Measurements from ENCODE around the gene UBE2H. TPM values are rescaled to one million over a fixed set of nuclear protein-coding genes. Genes with fewer than 3 reads are reported as not detected.

UBE2H gene
- total RNA-seq, 2 experiments from 2014 or later, result 52.1 to 52.5 TPM

DNA sequence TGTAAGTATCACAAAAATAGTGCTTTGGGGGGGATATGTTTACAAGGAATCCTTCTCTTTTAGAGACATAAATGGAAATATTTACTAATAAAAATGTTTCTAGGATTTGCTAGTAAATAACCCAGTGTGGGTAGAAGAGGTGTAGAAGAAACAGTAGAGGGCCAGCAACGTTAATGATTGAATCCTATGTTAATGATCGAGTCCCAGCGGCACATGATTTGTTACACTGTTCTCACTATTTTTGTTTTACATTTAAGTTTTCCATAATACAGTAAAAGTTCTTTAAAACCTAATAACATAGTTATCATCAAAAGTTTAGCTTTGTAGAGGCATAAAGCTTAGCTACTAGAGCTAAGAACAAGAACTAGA lies 66.0 kb downstream of the UBE2H start:
- no peaks in the 10 kb centered on the region for H3K9me3 ChIP-seq (ENCODE audit: control insufficient read depth in 1 of 2, insufficient read depth in 1 of 2, low read length in 2 of 2)
- Mint-ChIP-seq H3K27ac (no peak overlapping the region), H3K36me3 (ENCODE audit: low read depth) (peaks cover 52% of the 10 kb centered on the region), H3K9me3 (no peaks in the 10 kb centered on the region), H3K4me1 (ENCODE audit: low read depth) (peaks cover 34% of the 10 kb centered on the region), H3K4me3 (no peak overlapping the region), H3K27me3 (no peaks in the 10 kb centered on the region)
- no peak overlapping the region for H3K27ac ChIP-seq (ENCODE audit: low read depth in 1 of 2, low read length in 2 of 2)
- H3K27me3 ChIP-seq (ENCODE audit: control insufficient read depth in 1 of 2, insufficient read depth in 2 of 2, low read length in 2 of 2), result no peaks in the 10 kb centered on the region
- H3K4me3 ChIP-seq (ENCODE audit: low read length), result no peak overlapping the region
- ATAC-seq (ENCODE audit: poor library complexity) (no peak), DNase-seq (no peak)
- ChIA-PET POLR2A (interaction anchor here (0.9 kb wide), 1 partner anchor 9 kb away, joined by 3 read pairs; no protein-coding TSS in a partner anchor), CTCF (no interaction called here)
- TF ChIP-seq, protein P1, sequence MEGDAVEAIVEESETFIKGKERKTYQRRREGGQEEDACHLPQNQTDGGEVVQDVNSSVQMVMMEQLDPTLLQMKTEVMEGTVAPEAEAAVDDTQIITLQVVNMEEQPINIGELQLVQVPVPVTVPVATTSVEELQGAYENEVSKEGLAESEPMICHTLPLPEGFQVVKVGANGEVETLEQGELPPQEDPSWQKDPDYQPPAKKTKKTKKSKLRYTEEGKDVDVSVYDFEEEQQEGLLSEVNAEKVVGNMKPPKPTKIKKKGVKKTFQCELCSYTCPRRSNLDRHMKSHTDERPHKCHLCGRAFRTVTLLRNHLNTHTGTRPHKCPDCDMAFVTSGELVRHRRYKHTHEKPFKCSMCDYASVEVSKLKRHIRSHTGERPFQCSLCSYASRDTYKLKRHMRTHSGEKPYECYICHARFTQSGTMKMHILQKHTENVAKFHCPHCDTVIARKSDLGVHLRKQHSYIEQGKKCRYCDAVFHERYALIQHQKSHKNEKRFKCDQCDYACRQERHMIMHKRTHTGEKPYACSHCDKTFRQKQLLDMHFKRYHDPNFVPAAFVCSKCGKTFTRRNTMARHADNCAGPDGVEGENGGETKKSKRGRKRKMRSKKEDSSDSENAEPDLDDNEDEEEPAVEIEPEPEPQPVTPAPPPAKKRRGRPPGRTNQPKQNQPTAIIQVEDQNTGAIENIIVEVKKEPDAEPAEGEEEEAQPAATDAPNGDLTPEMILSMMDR (IDR thresholded peaks at IDR 0.05), result no peak
- peaks cover 12% of the 10 kb centered on the region for H3K36me3 ChIP-seq (ENCODE audit: insufficient read depth, low read length)
- intact Hi-C loops (cut with DNase I, micrococcal nuclease), result no loop called here
- no peaks in the 10 kb centered on the region for H3K4me1 ChIP-seq (ENCODE audit: insufficient read depth, low read length)

DNA sequence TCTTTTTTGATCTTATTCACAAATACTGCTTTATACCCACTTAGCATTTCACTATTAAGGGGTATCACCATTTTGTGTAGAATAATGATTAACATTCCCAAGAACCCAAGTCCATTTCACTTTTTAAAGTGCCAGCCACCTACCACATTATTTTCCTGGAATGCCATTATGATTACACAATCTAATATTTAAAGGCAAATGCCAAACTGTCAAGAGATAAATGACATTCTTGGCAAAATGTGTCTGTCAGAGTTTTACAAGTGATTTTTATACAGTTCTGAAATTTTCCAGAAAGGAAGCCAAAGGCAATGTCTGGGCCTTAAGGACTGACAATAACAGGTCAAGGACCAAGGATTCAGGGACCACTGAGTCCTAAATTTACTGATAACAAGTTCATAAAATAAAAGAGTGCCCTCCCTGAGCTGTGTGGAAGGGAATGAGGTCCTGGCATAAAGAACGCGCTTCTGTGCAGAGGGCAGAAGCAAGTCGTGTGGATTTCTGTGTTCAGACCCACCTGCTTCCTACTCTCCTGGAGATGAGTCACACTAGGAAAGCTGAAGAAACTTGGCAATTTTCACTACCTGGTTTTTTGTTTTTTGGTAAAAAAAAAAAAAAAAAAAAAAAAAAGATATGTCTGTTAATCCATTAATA lies 66.5 kb downstream of the UBE2H start:
- no peaks in the 10 kb centered on the region for H3K4me1 ChIP-seq (ENCODE audit: insufficient read depth, low read length)
- no peak overlapping the region for H3K4me3 Mint-ChIP-seq
- no peaks in the 10 kb centered on the region for H3K9me3 Mint-ChIP-seq
- TF ChIP-seq, protein P1 (IDR thresholded peaks at IDR 0.05), result no peak
- DNase-seq, result no peak
- intact Hi-C loops (cut with DNase I, micrococcal nuclease), result no loop called here
- no peak for ATAC-seq (ENCODE audit: poor library complexity)
- H3K27me3 ChIP-seq (ENCODE audit: control insufficient read depth in 1 of 2, insufficient read depth in 2 of 2, low read length in 2 of 2), result no peaks in the 10 kb centered on the region
- H3K9me3 ChIP-seq (ENCODE audit: control insufficient read depth in 1 of 2, insufficient read depth in 1 of 2, low read length in 2 of 2), result no peaks in the 10 kb centered on the region
- H3K36me3 Mint-ChIP-seq (ENCODE audit: low read depth), result peaks cover 52% of the 10 kb centered on the region
- H3K27me3 Mint-ChIP-seq, result no peaks in the 10 kb centered on the region
- no peak overlapping the region for H3K27ac ChIP-seq (ENCODE audit: low read depth in 1 of 2, low read length in 2 of 2)
- ChIA-PET CTCF (no interaction called here), POLR2A (no interaction called here)
- no peak overlapping the region for H3K27ac Mint-ChIP-seq
- H3K36me3 ChIP-seq (ENCODE audit: insufficient read depth, low read length), result peaks cover 12% of the 10 kb centered on the region
- H3K4me3 ChIP-seq (ENCODE audit: low read length), result no peak overlapping the region
- H3K4me1 Mint-ChIP-seq (ENCODE audit: low read depth), result peaks cover 39% of the 10 kb centered on the region

DNA sequence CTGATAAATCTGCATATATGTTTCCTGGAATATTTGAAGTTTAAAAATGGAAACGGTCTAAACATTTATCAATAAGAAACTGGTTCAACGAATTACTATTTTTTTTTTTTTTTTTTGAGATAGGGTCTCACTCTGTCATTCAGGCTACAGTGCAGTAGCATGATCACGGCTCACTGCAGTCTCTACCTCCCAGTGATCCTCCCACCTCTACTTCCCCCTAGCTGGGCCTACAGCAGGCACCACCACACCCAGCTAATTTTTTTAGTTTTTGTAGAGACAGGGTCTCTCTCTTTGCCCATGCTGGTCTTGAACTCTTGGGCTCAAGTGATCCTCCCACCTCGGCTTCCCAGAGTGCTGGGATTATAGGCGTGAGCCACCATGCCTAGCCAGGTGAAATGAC lies 68.3 kb downstream of the UBE2H start:
- H3K27me3 Mint-ChIP-seq, result no peaks in the 10 kb centered on the region
- H3K27me3 ChIP-seq (ENCODE audit: control insufficient read depth in 1 of 2, insufficient read depth in 2 of 2, low read length in 2 of 2), result no peaks in the 10 kb centered on the region
- ATAC-seq (ENCODE audit: poor library complexity) (no peak), DNase-seq (no peak)
- peaks cover 12% of the 10 kb centered on the region for H3K36me3 ChIP-seq (ENCODE audit: insufficient read depth, low read length)
- peaks cover 50% of the 10 kb centered on the region for H3K4me1 Mint-ChIP-seq (ENCODE audit: low read depth)
- H3K9me3 Mint-ChIP-seq, result no peaks in the 10 kb centered on the region
- H3K27ac ChIP-seq (ENCODE audit: low read depth in 1 of 2, low read length in 2 of 2), result no peak overlapping the region
- intact Hi-C loops (cut with DNase I, micrococcal nuclease), result no loop called here
- H3K4me3 Mint-ChIP-seq, result no peak overlapping the region
- CTCF ChIA-PET, result interaction anchor here (0.7 to 1.2 kb wide), 2 partner anchors 10 to 126 kb away, joined by 3 to 4 read pairs; no protein-coding TSS in a partner anchor
- H3K4me3 ChIP-seq (ENCODE audit: low read length), result no peak overlapping the region
- H3K9me3 ChIP-seq (ENCODE audit: control insufficient read depth in 1 of 2, insufficient read depth in 1 of 2, low read length in 2 of 2), result no peaks in the 10 kb centered on the region
- TF ChIP-seq, protein P1 (IDR thresholded peaks at IDR 0.05), result no peak
- H3K36me3 Mint-ChIP-seq (ENCODE audit: low read depth), result peaks cover 59% of the 10 kb centered on the region
- peaks cover 4% of the 10 kb centered on the region for H3K4me1 ChIP-seq (ENCODE audit: insufficient read depth, low read length)
- no peak overlapping the region for H3K27ac Mint-ChIP-seq
- POLR2A ChIA-PET, result no interaction called here

All from CD4-positive, alpha-beta T cell (primary cell).